K562 (cell line): Measurements from ENCODE around the gene NRSN2. TPM values are rescaled to one million over a fixed set of nuclear protein-coding genes. Genes with fewer than 3 reads are reported as not detected.

Experiments used
- CUX1 ChIP-seq: fragments of 200-800 bp; sonication (Bioruptor generic); IDR thresholded peaks from 2 replicates; pipeline ENCODE4 v1.6.1; 2016; ENCODE audit warnings: missing genetic modification characterization, missing compliant biosample characterization
- KLF13 ChIP-seq: fragments of 450-650 bp; IDR thresholded peaks from 2 replicates; pipeline ENCODE4 v1.6.1; 2016; ENCODE audit warnings: missing genetic modification characterization, low read depth, mild to moderate bottlenecking, missing compliant biosample characterization, moderate library complexity, borderline replicate concordance
- L3MBTL2 ChIP-seq: fragments of 450-650 bp; IDR thresholded peaks from 2 replicates; pipeline ENCODE4 v1.6.1; 2016; ENCODE audit warnings: mild to moderate bottlenecking, moderate library complexity
- MAX ChIP-seq: sonication (generic); formaldehyde crosslinking; IDR thresholded peaks from 2 replicates; pipeline ENCODE4 v1.9.0; 2022; ENCODE audit warnings: mild to moderate bottlenecking, missing genetic modification reagents
- OTX1 ChIP-seq: fragments of 450-650 bp; formaldehyde crosslinking; IDR thresholded peaks from 2 replicates; pipeline ENCODE4 v1.4.0; 2022; ENCODE audit warnings: mild to moderate bottlenecking
- REST ChIP-seq, 2 experiments: fragments of 450-650 bp; formaldehyde crosslinking in 1 of 2; IDR thresholded peaks; 2 replicates each; pipeline versions ENCODE4 v1.4.0 to v1.6.1; 2014 to 2020; ENCODE audit warnings: mild to moderate bottlenecking in 2 of 2, borderline replicate concordance in 1 of 2, low read depth in 1 of 2
- SAFB2 ChIP-seq: fragments of 200-400 bp; formaldehyde crosslinking; IDR thresholded peaks from 2 replicates; pipeline ENCODE4 v1.6.1; 2018; ENCODE audit warnings: borderline replicate concordance, low read length, low read depth, moderate library complexity; ENCODE audit not compliant: severe bottlenecking
- ZNF124 ChIP-seq: sonication (generic); formaldehyde crosslinking; IDR thresholded peaks from 2 replicates; pipeline ENCODE4 v1.8.1; 2022; ENCODE audit warnings: missing genetic modification reagents
- ZNF551 ChIP-seq: fragments of 250-450 bp; sonication (Bioruptor Pico); IDR thresholded peaks from 2 replicates; pipeline ENCODE4 v1.5.0; 2021; ENCODE audit warnings: mild to moderate bottlenecking, moderate library complexity
- polyA plus RNA-seq, 8 experiments: library from polyadenylated mRNA; depleted of rRNA in 4 of 8; stranded (reverse) in 5 of 8; unstranded in 3 of 8; fragments of >200 nt; fragmentation: Nextera tagmentation in 2 of 8; fragmentation: Illumina TruSeq in 1 of 8; extraction: Ambion mirVana in 2 of 8; extraction: Trizol in 1 of 8; gene quantifications; 2 replicates each; pipeline versions ENCODE4 v1.2.1 to v1.2.3, GENCODE V29; 2011 to 2014; ENCODE audit warnings: inconsistent platforms in 1 of 8, missing spikeins in 1 of 8
- total RNA-seq, 7 experiments: library from RNA; depleted of rRNA in 6 of 7; stranded (reverse); fragments of >200 nt in 6 of 7; fragmentation: Illumina TruSeq in 2 of 7; extraction: Trizol in 2 of 7; gene quantifications; 2 replicates each; pipeline versions ENCODE4 v1.2.1 to v1.2.3, GENCODE V29; 2011 to 2021; ENCODE audit warnings: low replicate concordance in 1 of 7
- TF ChIP-seq, protein P1 (sequence below): fragments of 250-450 bp; sonication (Bioruptor Pico); IDR thresholded peaks from 2 replicates; pipeline ENCODE4 v1.8.0; 2022; ENCODE audit warnings: inconsistent platforms

Gene NRSN2
- total and polyA plus RNA-seq, 9 of the 15 experiments (the other 6 are each of a cell fraction or from before 2014, with no cell fraction given): 7.5 to 29.7 (median 11.1) TPM

GRCh38 chr20:325045-325888 lies 21.6 kb upstream of the NRSN2 start, which contains the start of gene SOX12 (continued):
- TF ChIP-seq MAX (CRISPR knock-in tag) (no peak; the same call in 1 of the 2 replicates), ZNF124 (CRISPR knock-in tag) (no peak), CUX1 (0 out of 2 replicates have a peak, but pooled peaks have one; percentile 22), SAFB2 (no peak), OTX1 (CRISPR knock-in tag) (no peak), ZNF551 (CRISPR knock-in tag) (no peak), L3MBTL2 (0 out of 2 replicates have a peak, but pooled peaks have one; percentile 7), KLF13 (no peak), REST (IDR thresholded peaks at IDR 0.05; ENCODE audit: borderline replicate concordance) (no peak), REST (CRISPR knock-in tag; IDR thresholded peaks at IDR 0.05; ENCODE audit: low read depth) (no peak; the same call in 1 of the 2 replicates)
- TF ChIP-seq, protein P1, sequence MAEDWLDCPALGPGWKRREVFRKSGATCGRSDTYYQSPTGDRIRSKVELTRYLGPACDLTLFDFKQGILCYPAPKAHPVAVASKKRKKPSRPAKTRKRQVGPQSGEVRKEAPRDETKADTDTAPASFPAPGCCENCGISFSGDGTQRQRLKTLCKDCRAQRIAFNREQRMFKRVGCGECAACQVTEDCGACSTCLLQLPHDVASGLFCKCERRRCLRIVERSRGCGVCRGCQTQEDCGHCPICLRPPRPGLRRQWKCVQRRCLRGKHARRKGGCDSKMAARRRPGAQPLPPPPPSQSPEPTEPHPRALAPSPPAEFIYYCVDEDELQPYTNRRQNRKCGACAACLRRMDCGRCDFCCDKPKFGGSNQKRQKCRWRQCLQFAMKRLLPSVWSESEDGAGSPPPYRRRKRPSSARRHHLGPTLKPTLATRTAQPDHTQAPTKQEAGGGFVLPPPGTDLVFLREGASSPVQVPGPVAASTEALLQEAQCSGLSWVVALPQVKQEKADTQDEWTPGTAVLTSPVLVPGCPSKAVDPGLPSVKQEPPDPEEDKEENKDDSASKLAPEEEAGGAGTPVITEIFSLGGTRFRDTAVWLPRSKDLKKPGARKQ (CRISPR knock-in tag): no peak
